ENCODE results near the gene ARID1B. TPM values are rescaled to one million over a fixed set of nuclear protein-coding genes. Genes with fewer than 3 reads are reported as not detected.

The ARID1B gene
- total and polyA plus RNA-seq, 9 of the 15 experiments (the other 6 are each of a cell fraction or from before 2014, with no cell fraction given), result 12.5 to 50.5 (median 25.8) TPM

DNA sequence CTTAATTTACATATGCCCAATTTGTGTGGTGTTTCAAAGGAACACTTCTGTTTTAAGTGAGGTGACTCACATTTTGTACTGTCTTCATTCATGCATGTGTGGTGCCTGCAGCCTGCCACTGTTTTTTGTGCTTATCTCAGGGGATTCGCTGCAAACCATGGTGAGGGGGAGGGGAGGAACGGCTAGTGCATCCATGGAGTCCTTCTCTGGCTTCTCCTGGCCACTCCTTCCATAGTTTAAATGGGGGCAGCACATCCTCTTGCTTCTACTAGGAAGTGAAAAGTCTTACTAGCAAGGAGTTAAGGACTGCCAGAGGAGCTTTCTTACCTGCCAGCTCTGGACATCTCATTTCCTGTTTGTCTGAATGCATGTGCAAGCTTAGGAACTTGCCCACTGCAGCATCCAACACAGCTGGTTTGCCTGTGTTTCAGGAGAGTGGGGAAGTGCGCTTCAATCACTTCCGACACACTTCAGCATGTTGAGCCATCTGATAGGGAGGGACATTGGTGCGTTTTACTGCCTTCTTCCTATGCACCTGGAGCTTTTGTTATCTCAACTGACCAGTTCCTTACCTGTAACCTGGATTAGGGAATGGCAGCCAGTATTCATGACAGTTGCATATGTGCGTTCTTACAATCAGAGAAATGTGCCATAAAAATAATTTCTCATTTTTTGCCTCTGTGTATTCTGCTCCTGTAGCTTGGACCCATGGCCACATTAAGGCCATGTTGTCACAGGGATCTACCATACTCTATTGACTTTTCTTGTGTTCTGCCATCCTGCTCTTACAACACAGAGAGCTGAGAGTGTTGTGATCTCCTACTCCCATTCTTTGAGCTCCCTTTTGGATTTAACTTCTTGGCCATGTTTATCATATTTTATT, 211.3 kb downstream of the ARID1B start (continued):
- TF ChIP-seq, protein P1, sequence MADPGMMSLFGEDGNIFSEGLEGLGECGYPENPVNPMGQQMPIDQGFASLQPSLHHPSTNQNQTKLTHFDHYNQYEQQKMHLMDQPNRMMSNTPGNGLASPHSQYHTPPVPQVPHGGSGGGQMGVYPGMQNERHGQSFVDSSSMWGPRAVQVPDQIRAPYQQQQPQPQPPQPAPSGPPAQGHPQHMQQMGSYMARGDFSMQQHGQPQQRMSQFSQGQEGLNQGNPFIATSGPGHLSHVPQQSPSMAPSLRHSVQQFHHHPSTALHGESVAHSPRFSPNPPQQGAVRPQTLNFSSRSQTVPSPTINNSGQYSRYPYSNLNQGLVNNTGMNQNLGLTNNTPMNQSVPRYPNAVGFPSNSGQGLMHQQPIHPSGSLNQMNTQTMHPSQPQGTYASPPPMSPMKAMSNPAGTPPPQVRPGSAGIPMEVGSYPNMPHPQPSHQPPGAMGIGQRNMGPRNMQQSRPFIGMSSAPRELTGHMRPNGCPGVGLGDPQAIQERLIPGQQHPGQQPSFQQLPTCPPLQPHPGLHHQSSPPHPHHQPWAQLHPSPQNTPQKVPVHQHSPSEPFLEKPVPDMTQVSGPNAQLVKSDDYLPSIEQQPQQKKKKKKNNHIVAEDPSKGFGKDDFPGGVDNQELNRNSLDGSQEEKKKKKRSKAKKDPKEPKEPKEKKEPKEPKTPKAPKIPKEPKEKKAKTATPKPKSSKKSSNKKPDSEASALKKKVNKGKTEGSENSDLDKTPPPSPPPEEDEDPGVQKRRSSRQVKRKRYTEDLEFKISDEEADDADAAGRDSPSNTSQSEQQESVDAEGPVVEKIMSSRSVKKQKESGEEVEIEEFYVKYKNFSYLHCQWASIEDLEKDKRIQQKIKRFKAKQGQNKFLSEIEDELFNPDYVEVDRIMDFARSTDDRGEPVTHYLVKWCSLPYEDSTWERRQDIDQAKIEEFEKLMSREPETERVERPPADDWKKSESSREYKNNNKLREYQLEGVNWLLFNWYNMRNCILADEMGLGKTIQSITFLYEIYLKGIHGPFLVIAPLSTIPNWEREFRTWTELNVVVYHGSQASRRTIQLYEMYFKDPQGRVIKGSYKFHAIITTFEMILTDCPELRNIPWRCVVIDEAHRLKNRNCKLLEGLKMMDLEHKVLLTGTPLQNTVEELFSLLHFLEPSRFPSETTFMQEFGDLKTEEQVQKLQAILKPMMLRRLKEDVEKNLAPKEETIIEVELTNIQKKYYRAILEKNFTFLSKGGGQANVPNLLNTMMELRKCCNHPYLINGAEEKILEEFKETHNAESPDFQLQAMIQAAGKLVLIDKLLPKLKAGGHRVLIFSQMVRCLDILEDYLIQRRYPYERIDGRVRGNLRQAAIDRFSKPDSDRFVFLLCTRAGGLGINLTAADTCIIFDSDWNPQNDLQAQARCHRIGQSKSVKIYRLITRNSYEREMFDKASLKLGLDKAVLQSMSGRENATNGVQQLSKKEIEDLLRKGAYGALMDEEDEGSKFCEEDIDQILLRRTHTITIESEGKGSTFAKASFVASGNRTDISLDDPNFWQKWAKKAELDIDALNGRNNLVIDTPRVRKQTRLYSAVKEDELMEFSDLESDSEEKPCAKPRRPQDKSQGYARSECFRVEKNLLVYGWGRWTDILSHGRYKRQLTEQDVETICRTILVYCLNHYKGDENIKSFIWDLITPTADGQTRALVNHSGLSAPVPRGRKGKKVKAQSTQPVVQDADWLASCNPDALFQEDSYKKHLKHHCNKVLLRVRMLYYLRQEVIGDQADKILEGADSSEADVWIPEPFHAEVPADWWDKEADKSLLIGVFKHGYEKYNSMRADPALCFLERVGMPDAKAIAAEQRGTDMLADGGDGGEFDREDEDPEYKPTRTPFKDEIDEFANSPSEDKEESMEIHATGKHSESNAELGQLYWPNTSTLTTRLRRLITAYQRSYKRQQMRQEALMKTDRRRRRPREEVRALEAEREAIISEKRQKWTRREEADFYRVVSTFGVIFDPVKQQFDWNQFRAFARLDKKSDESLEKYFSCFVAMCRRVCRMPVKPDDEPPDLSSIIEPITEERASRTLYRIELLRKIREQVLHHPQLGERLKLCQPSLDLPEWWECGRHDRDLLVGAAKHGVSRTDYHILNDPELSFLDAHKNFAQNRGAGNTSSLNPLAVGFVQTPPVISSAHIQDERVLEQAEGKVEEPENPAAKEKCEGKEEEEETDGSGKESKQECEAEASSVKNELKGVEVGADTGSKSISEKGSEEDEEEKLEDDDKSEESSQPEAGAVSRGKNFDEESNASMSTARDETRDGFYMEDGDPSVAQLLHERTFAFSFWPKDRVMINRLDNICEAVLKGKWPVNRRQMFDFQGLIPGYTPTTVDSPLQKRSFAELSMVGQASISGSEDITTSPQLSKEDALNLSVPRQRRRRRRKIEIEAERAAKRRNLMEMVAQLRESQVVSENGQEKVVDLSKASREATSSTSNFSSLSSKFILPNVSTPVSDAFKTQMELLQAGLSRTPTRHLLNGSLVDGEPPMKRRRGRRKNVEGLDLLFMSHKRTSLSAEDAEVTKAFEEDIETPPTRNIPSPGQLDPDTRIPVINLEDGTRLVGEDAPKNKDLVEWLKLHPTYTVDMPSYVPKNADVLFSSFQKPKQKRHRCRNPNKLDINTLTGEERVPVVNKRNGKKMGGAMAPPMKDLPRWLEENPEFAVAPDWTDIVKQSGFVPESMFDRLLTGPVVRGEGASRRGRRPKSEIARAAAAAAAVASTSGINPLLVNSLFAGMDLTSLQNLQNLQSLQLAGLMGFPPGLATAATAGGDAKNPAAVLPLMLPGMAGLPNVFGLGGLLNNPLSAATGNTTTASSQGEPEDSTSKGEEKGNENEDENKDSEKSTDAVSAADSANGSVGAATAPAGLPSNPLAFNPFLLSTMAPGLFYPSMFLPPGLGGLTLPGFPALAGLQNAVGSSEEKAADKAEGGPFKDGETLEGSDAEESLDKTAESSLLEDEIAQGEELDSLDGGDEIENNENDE (IDR thresholded peaks at IDR 0.05; ENCODE audit: low read depth, low read length), result no peak
- TF ChIP-seq, protein P2, sequence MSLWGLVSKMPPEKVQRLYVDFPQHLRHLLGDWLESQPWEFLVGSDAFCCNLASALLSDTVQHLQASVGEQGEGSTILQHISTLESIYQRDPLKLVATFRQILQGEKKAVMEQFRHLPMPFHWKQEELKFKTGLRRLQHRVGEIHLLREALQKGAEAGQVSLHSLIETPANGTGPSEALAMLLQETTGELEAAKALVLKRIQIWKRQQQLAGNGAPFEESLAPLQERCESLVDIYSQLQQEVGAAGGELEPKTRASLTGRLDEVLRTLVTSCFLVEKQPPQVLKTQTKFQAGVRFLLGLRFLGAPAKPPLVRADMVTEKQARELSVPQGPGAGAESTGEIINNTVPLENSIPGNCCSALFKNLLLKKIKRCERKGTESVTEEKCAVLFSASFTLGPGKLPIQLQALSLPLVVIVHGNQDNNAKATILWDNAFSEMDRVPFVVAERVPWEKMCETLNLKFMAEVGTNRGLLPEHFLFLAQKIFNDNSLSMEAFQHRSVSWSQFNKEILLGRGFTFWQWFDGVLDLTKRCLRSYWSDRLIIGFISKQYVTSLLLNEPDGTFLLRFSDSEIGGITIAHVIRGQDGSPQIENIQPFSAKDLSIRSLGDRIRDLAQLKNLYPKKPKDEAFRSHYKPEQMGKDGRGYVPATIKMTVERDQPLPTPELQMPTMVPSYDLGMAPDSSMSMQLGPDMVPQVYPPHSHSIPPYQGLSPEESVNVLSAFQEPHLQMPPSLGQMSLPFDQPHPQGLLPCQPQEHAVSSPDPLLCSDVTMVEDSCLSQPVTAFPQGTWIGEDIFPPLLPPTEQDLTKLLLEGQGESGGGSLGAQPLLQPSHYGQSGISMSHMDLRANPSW (CRISPR knock-in tag; IDR thresholded peaks at IDR 0.05), result no peak; the same call in 1 of the 2 replicates
- TF ChIP-seq SIRT6 (IDR thresholded peaks at IDR 0.05; ENCODE audit: low read depth, low read length) (no peak), SRF (CRISPR knock-in tag; IDR thresholded peaks at IDR 0.05) (no peak), ZNF644 (tag; IDR thresholded peaks at IDR 0.05; ENCODE audit: low read depth) (no peak), ZNF583 (CRISPR knock-in tag; IDR thresholded peaks at IDR 0.05) (no peak), POLR3G (IDR thresholded peaks at IDR 0.05; ENCODE audit: extremely low read depth, insufficient read length, insufficient replicate concordance) (no peak), KLF13 (tag; IDR thresholded peaks at IDR 0.05; ENCODE audit: borderline replicate concordance, low read depth) (no peak), CTBP1 (IDR thresholded peaks at IDR 0.05; ENCODE audit: borderline replicate concordance) (peak; percentile 81), PTTG1 (tag; IDR thresholded peaks at IDR 0.05; ENCODE audit: low read depth) (no peak), ZNF217 (CRISPR knock-in tag; IDR thresholded peaks at IDR 0.05) (no peak)
